Measurements from ENCODE around the gene TSSC4. TPM values are rescaled to one million over a fixed set of nuclear protein-coding genes. Genes with fewer than 3 reads are reported as not detected.

The TSSC4 gene
- total and polyA plus RNA-seq, 2 of the 13 experiments (the other 11 are each of a cell fraction or from before 2014, with no cell fraction given): 16.2 to 58.6 TPM

DNA sequence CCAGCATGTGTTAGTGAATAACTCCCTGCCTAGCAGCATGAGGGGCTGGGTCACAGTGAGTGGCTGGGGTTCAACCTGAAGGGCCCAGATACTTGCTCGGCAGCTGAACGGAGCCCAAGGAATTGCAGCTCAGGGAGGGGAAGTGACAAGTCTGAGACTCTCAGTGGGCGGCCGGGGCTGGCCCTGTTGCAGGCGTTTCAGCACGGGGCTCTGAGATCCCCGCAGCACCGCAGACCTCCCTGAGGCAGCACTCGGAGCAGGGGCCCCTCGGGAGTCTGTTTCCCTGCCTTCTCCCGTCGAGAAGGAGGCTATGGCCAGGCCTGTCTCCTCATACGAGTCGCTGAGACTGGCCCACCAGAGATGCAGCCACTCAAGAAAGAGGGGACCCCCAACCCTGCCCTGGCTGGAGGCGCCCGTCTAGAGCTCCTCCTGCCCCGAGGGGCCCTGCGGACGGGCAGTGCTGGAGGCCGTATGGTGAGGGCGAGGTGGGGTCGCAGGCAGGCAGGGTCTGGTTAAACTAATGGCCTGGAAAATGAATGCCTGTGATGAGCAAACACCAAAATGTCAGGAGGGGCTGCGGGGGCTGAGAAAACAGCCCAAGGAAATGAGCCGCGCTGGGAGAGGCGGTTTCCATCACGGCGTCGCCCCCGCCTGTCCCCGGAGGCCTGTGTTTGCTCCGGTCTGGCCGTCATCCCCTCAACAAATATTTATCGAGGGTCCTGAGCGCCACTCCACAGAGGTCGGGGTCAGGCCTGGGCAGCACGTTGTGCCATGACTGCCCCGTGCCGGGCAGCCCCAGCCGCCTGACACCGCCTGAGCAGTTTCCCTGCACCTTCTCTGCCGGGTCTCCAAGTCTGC lies 9.3 kb downstream of the TSSC4 start (continued):
- TF ChIP-seq, protein P1, sequence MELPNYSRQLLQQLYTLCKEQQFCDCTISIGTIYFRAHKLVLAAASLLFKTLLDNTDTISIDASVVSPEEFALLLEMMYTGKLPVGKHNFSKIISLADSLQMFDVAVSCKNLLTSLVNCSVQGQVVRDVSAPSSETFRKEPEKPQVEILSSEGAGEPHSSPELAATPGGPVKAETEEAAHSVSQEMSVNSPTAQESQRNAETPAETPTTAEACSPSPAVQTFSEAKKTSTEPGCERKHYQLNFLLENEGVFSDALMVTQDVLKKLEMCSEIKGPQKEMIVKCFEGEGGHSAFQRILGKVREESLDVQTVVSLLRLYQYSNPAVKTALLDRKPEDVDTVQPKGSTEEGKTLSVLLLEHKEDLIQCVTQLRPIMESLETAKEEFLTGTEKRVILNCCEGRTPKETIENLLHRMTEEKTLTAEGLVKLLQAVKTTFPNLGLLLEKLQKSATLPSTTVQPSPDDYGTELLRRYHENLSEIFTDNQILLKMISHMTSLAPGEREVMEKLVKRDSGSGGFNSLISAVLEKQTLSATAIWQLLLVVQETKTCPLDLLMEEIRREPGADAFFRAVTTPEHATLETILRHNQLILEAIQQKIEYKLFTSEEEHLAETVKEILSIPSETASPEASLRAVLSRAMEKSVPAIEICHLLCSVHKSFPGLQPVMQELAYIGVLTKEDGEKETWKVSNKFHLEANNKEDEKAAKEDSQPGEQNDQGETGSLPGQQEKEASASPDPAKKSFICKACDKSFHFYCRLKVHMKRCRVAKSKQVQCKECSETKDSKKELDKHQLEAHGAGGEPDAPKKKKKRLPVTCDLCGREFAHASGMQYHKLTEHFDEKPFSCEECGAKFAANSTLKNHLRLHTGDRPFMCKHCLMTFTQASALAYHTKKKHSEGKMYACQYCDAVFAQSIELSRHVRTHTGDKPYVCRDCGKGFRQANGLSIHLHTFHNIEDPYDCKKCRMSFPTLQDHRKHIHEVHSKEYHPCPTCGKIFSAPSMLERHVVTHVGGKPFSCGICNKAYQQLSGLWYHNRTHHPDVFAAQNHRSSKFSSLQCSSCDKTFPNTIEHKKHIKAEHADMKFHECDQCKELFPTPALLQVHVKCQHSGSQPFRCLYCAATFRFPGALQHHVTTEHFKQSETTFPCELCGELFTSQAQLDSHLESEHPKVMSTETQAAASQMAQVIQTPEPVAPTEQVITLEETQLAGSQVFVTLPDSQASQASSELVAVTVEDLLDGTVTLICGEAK (IDR thresholded peaks at IDR 0.05): no peak
- TF ChIP-seq, protein P1 (CRISPR knock-in tag; IDR thresholded peaks at IDR 0.05): peak; percentile 34; the same call in 1 of the 2 replicates
- TF ChIP-seq ZNF781 (CRISPR knock-in tag; IDR thresholded peaks at IDR 0.05; ENCODE audit: borderline replicate concordance, not compliant biosample characterization) (peak; percentile 37), ZNF558 (CRISPR knock-in tag; IDR thresholded peaks at IDR 0.05; ENCODE audit: borderline replicate concordance) (peak; percentile 42; the same call in 1 of the 2 replicates), ZNF841 (CRISPR knock-in tag; IDR thresholded peaks at IDR 0.05; ENCODE audit: borderline replicate concordance) (no peak), FUBP1 (CRISPR knock-in tag; IDR thresholded peaks at IDR 0.05; ENCODE audit: borderline replicate concordance) (peak; percentile 82; the same call in 1 of the 2 replicates), ZNF180 (CRISPR knock-in tag; IDR thresholded peaks at IDR 0.05; ENCODE audit: borderline replicate concordance, low read depth) (no peak), ZNF282 (IDR thresholded peaks at IDR 0.05; ENCODE audit: partially characterized antibody) (no peak), KLF12 (CRISPR knock-in tag; IDR thresholded peaks at IDR 0.05; ENCODE audit: borderline replicate concordance) (peak; percentile 74; the same call in 1 of the 2 replicates), TEF (CRISPR knock-in tag; IDR thresholded peaks at IDR 0.05) (no peak), POLR2AphosphoS2 (IDR thresholded peaks at IDR 0.05; ENCODE audit: low read depth, low read length) (no peak), ZNF572 (CRISPR knock-in tag; IDR thresholded peaks at IDR 0.05) (no peak), PHF5A (CRISPR knock-in tag; IDR thresholded peaks at IDR 0.05; ENCODE audit: low read depth, unreplicated experiment) (no peak), ZBTB33 (CRISPR knock-in tag; IDR thresholded peaks at IDR 0.05) (0 out of 2 replicates have a peak, but pooled peaks have one; percentile 21)

Data from HepG2 (cell line).